ENCODE results near the gene TBC1D14.
"Not testable (repeated sequence)": the region's sequence is repeated elsewhere in the genome, so short reads cannot be mapped to it uniquely, and the experiment has no call there.

The TBC1D14 gene

DNA sequence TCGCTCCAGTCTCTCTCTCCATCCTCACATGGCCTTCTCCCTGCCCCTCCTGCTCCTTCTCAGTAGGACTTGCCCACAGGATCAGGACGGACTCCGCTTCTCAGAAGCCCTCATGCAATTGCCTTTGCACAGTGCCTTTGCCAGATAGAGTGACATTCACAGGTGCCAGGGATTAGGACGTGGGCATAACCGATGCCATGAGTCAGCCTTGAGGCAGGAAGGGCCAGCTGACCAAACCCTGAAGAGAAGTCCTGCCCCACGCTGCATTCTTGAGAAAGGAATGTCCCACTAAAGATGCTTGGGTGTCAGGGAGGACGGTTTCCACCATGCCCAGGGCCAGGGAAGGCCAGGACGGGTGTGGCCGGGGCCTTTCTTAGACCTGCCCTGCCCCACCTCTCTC lies 164.8 kb downstream of the TBC1D14 start:
- Histone ChIP-seq H3K27me3 (ENCODE audit: control insufficient read depth, insufficient read depth, low read length) (peaks cover 16% of the 10 kb centered on the region), H3K9me3 (ENCODE audit: control insufficient read depth, insufficient read depth, low read length) (no peaks in the 10 kb centered on the region), H3K9ac (ENCODE audit: low read depth, low read length) (no peak overlapping the region), H3K36me3 (ENCODE audit: control insufficient read depth, insufficient read depth, low read length) (no peaks in the 10 kb centered on the region), H3K4me1 (ENCODE audit: control insufficient read depth, insufficient read depth, low read length) (no peaks in the 10 kb centered on the region), H3K4me3 (ENCODE audit: low read depth, low read length) (no peak overlapping the region)

- Histone ChIP-seq H3K9me3 (ENCODE audit: control insufficient read depth, insufficient read depth, low read length) (no peaks in the 10 kb centered on the region), H3K36me3 (ENCODE audit: control insufficient read depth, insufficient read depth, low read length) (no peaks in the 10 kb centered on the region), H3K4me3 (ENCODE audit: low read depth, low read length) (no peak overlapping the region), H3K4me1 (ENCODE audit: control insufficient read depth, insufficient read depth, low read length) (no peaks in the 10 kb centered on the region), H3K27me3 (ENCODE audit: control insufficient read depth, insufficient read depth, low read length) (peaks cover 12% of the 10 kb centered on the region), H3K9ac (ENCODE audit: low read depth, low read length) (no peak overlapping the region)
Observed at GRCh38 chr4:7075962-7076695, 166.5 kb downstream of the TBC1D14 start.

DNA sequence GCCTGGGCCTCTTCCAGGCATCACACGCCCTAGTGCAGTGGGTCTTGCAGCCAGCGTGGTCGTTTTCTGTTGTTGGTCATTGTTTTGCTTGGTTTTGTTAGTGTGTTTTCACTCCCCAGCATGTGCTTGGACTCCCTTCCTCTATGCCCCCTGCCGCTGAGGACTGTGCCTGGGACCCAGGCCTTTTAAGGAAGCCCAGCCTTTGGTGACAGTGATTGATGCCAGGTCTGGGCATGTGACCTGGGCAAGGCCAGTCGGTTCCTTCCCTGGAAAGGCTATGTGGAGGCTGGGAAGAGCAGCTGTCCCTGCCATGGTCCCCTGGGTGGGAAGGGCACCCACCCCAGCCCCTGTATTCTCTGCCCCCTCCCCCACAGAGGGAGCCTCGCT lies 167.1 kb downstream of the TBC1D14 start:
- Histone ChIP-seq H3K4me1 (ENCODE audit: control insufficient read depth, insufficient read depth, low read length) (no peaks in the 10 kb centered on the region), H3K4me3 (ENCODE audit: low read depth, low read length) (no peak overlapping the region), H3K9ac (ENCODE audit: low read depth, low read length) (no peak overlapping the region), H3K36me3 (ENCODE audit: control insufficient read depth, insufficient read depth, low read length) (no peaks in the 10 kb centered on the region), H3K9me3 (ENCODE audit: control insufficient read depth, insufficient read depth, low read length) (no peaks in the 10 kb centered on the region), H3K27me3 (ENCODE audit: control insufficient read depth, insufficient read depth, low read length) (peaks cover 11% of the 10 kb centered on the region)

- H3K4me3 ChIP-seq (ENCODE audit: low read depth, low read length) = no peak overlapping the region
Observed at GRCh38 chr4:7077371-7077770, 167.7 kb downstream of the TBC1D14 start.

GRCh38 chr4:7078025-7078424 lies 168.4 kb downstream of the TBC1D14 start:
- no peaks in the 10 kb centered on the region for H3K4me1 ChIP-seq (ENCODE audit: control insufficient read depth, insufficient read depth, low read length)
- H3K36me3 ChIP-seq (ENCODE audit: control insufficient read depth, insufficient read depth, low read length) = no peaks in the 10 kb centered on the region
- no peaks in the 10 kb centered on the region for H3K9me3 ChIP-seq (ENCODE audit: control insufficient read depth, insufficient read depth, low read length)
- no peak overlapping the region for H3K4me3 ChIP-seq (ENCODE audit: low read depth, low read length)
- H3K9ac ChIP-seq (ENCODE audit: low read depth, low read length) = no peak overlapping the region
- peaks cover 3% of the 10 kb centered on the region for H3K27me3 ChIP-seq (ENCODE audit: control insufficient read depth, insufficient read depth, low read length)

More at GRCh38 chr4:7077371-7077770, 167.7 kb downstream of the TBC1D14 start:
- no peaks in the 10 kb centered on the region for H3K36me3 ChIP-seq (ENCODE audit: control insufficient read depth, insufficient read depth, low read length)
- peaks cover 4% of the 10 kb centered on the region for H3K27me3 ChIP-seq (ENCODE audit: control insufficient read depth, insufficient read depth, low read length)
- no peaks in the 10 kb centered on the region for H3K4me1 ChIP-seq (ENCODE audit: control insufficient read depth, insufficient read depth, low read length)
- no peak overlapping the region for H3K9ac ChIP-seq (ENCODE audit: low read depth, low read length)
- no peaks in the 10 kb centered on the region for H3K9me3 ChIP-seq (ENCODE audit: control insufficient read depth, insufficient read depth, low read length)

- H3K9me3 ChIP-seq (ENCODE audit: control insufficient read depth, insufficient read depth, low read length); H3K27me3 ChIP-seq (ENCODE audit: control insufficient read depth, insufficient read depth, low read length); H3K4me3 ChIP-seq (ENCODE audit: low read depth, low read length); H3K36me3 ChIP-seq (ENCODE audit: control insufficient read depth, insufficient read depth, low read length); H3K9ac ChIP-seq (ENCODE audit: low read depth, low read length); H3K4me1 ChIP-seq (ENCODE audit: control insufficient read depth, insufficient read depth, low read length): not testable (repeated sequence)
Observed at GRCh38 chr4:7079483-7079882, 169.9 kb downstream of the TBC1D14 start.

DNA sequence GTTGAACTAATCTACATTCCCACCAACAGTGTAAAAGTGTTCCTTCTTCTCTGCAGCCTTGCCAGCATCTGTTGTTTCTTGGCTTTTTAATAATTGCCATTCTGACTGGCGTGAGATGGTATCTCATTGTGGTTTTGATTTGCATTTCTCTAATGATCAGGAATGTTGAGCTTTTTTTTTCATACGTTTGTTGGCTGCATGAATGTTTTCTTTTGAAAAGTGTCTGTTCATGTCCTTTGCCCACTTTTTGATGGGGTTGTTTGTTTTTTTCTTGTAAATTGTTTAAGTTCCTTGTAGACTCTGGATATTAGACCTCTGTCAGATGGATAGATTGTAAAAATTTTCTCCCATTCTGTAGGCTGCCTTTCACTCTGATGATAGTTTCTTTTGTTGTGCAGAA lies 170.3 kb downstream of the TBC1D14 start:
- not testable (repeated sequence) for H3K27me3 ChIP-seq (ENCODE audit: control insufficient read depth, insufficient read depth, low read length); H3K9me3 ChIP-seq (ENCODE audit: control insufficient read depth, insufficient read depth, low read length); H3K4me3 ChIP-seq (ENCODE audit: low read depth, low read length); H3K9ac ChIP-seq (ENCODE audit: low read depth, low read length); H3K36me3 ChIP-seq (ENCODE audit: control insufficient read depth, insufficient read depth, low read length); H3K4me1 ChIP-seq (ENCODE audit: control insufficient read depth, insufficient read depth, low read length)
